Trophoblast cell (in vitro differentiated cells and primary cell): Measurements from ENCODE around the gene ARPC1B.
"Not testable (repeated sequence)": the region's sequence is repeated elsewhere in the genome, so short reads cannot be mapped to it uniquely, and the experiment has no call there.

Experiments used
- DNase-seq, 2 donors: peaks; one replicate each; pipeline ENCODE4 v3.0.0-alpha.2; 2016
- H2AFZ ChIP-seq: 2 replicates; pipeline ENCODE4 v1.6.1; 2013; ENCODE audit warnings: low read length, moderate library complexity, mild to moderate bottlenecking; ENCODE audit not compliant: insufficient read depth, poor library complexity
- H2AK5ac ChIP-seq: 2 replicates; pipeline ENCODE4 v1.6.1; 2013; ENCODE audit warnings: mild to moderate bottlenecking, low read length
- H2BK120ac ChIP-seq: 2 replicates; pipeline ENCODE4 v1.6.1; 2013; ENCODE audit warnings: low read length, mild to moderate bottlenecking, moderate library complexity; ENCODE audit not compliant: insufficient read depth, poor library complexity
- H2BK12ac ChIP-seq: 2 replicates; pipeline ENCODE4 v1.6.1; 2013; ENCODE audit warnings: mild to moderate bottlenecking, low read length, moderate library complexity
- H2BK5ac ChIP-seq: 2 replicates; pipeline ENCODE4 v1.6.1; 2013; ENCODE audit warnings: low read length, low read depth, moderate library complexity, mild to moderate bottlenecking; ENCODE audit not compliant: poor library complexity
- H3K14ac ChIP-seq: 2 replicates; pipeline ENCODE4 v1.6.1; 2013; ENCODE audit warnings: mild to moderate bottlenecking, low read length
- H3K18ac ChIP-seq: 2 replicates; pipeline ENCODE4 v1.6.1; 2013; ENCODE audit warnings: mild to moderate bottlenecking, low read length
- H3K23ac ChIP-seq: 2 replicates; pipeline ENCODE4 v1.6.1; 2013; ENCODE audit warnings: low read length
- H3K27ac ChIP-seq: 2 replicates; pipeline ENCODE4 v1.5.1; 2013; ENCODE audit warnings: low read depth, mild to moderate bottlenecking, inconsistent platforms, low read length, moderate library complexity
- H3K27me3 ChIP-seq: 2 replicates; pipeline ENCODE4 v1.6.1; 2013; ENCODE audit warnings: inconsistent platforms, mild to moderate bottlenecking, low read length, moderate library complexity; ENCODE audit not compliant: insufficient read depth
- H3K36me3 ChIP-seq, 2 experiments: 1 replicate in 1 of 2; 2 replicates in 1 of 2; pipeline ENCODE4 v1.6.1; 2013; ENCODE audit warnings: low read length in 2 of 2, mild to moderate bottlenecking in 2 of 2, moderate library complexity in 1 of 2; ENCODE audit not compliant: insufficient read depth in 2 of 2, control insufficient read depth in 1 of 2
- H3K4ac ChIP-seq: 2 replicates; pipeline ENCODE4 v1.6.1; 2013; ENCODE audit warnings: low read depth, mild to moderate bottlenecking, low read length, moderate library complexity
- H3K4me1 ChIP-seq, 2 experiments: 1 replicate in 1 of 2; 2 replicates in 1 of 2; pipeline ENCODE4 v1.6.1; 2013; ENCODE audit warnings: low read length in 2 of 2, mild to moderate bottlenecking in 2 of 2, moderate library complexity in 1 of 2; ENCODE audit not compliant: insufficient read depth in 2 of 2, control insufficient read depth in 1 of 2
- H3K4me2 ChIP-seq: 2 replicates; pipeline ENCODE4 v1.6.1; 2013; ENCODE audit warnings: inconsistent platforms, mild to moderate bottlenecking, low read length, moderate library complexity
- H3K4me3 ChIP-seq: 2 replicates; pipeline ENCODE4 v1.5.1; 2013; ENCODE audit warnings: mild to moderate bottlenecking, low read depth, low read length, inconsistent platforms
- H3K79me1 ChIP-seq: one replicate; pipeline ENCODE4 v1.6.1; 2013; ENCODE audit warnings: low read length
- H3K79me2 ChIP-seq: 2 replicates; pipeline ENCODE4 v1.6.1; 2013; ENCODE audit warnings: low read length, mild to moderate bottlenecking; ENCODE audit not compliant: control insufficient read depth, insufficient read depth, poor library complexity
- H3K9ac ChIP-seq: 2 replicates; pipeline ENCODE4 v1.6.1; 2013; ENCODE audit warnings: mild to moderate bottlenecking, low read length
- H3K9me3 ChIP-seq: 2 replicates; pipeline ENCODE4 v1.6.1; 2013; ENCODE audit warnings: low read depth, mild to moderate bottlenecking, control low read depth, inconsistent platforms, low read length; ENCODE audit not compliant: insufficient read depth
- H4K12ac ChIP-seq: 2 replicates; pipeline ENCODE4 v1.6.1; 2013; ENCODE audit warnings: low read depth, mild to moderate bottlenecking, low read length, moderate library complexity
- H4K8ac ChIP-seq: 2 replicates; pipeline ENCODE4 v1.6.1; 2013; ENCODE audit warnings: low read depth, mild to moderate bottlenecking, low read length, moderate library complexity
- H4K91ac ChIP-seq: one replicate; pipeline ENCODE4 v1.6.1; 2013; ENCODE audit warnings: low read depth, mild to moderate bottlenecking, low read length, moderate library complexity
- WGBS: extraction: QIAGEN DNeasy Blood & Tissue Kit; methylation state at CpG from one replicate; pipeline ENCODE4 v1.1.7; 2013; ENCODE audit warnings: missing lambda C conversion rate; ENCODE audit not compliant: insufficient read length, insufficient coverage; ENCODE audit errors: extremely low coverage; 5-methylcytosine and 5-hydroxymethylcytosine counted together

Gene ARPC1B

GRCh38 chr7:99330314-99330961, 44.1 kb upstream of the ARPC1B start:
- not testable (repeated sequence) for H3K27me3 ChIP-seq, H3K27ac ChIP-seq, H2BK5ac ChIP-seq, H4K91ac ChIP-seq, H3K18ac ChIP-seq, H4K8ac ChIP-seq, H3K4me3 ChIP-seq, H3K4me2 ChIP-seq, H2AK5ac ChIP-seq, H3K14ac ChIP-seq, H2AFZ ChIP-seq, H3K4me1 ChIP-seq, H3K79me1 ChIP-seq, H3K9me3 ChIP-seq, H2BK120ac ChIP-seq, H2BK12ac ChIP-seq, H3K23ac ChIP-seq, H4K12ac ChIP-seq, H3K9ac ChIP-seq
- Histone ChIP-seq H3K4ac (peak overlapping the region; percentile 4), H3K79me2 (peaks cover 17% of the 10 kb centered on the region), H3K36me3 (peaks cover 13 to 15% of the 10 kb centered on the region in 2 experiments)
- peak; percentile 21 to 62 for DNase-seq
- WGBS: no CpG with 5 or more reads among the region's 8 CpGs

GRCh38 chr7:99331002-99331401, 43.5 kb upstream of the ARPC1B start:
- Histone ChIP-seq H3K79me1 (peaks cover 3% of the 10 kb centered on the region), H2AK5ac (no peak overlapping the region), H3K9me3 (no peaks in the 10 kb centered on the region), H2BK12ac (no peak overlapping the region), H3K4me3 (no peak overlapping the region), H3K23ac (no peak overlapping the region), H3K4me1 (peaks cover 0 to 4% of the 10 kb centered on the region in 2 experiments), H4K8ac (no peak overlapping the region), H3K79me2 (peaks cover 14% of the 10 kb centered on the region), H2BK120ac (no peak overlapping the region), H3K4ac (no peak overlapping the region), H3K18ac (no peak overlapping the region), H3K27ac (no peak overlapping the region), H3K9ac (no peak overlapping the region), H2AFZ (no peak overlapping the region), H3K14ac (no peak overlapping the region), H3K4me2 (no peak overlapping the region), H2BK5ac (no peak overlapping the region), H3K27me3 (no peaks in the 10 kb centered on the region), H4K91ac (no peak overlapping the region), H4K12ac (no peak overlapping the region), H3K36me3 (peaks cover 15 to 16% of the 10 kb centered on the region in 2 experiments)
- DNase-seq: no peak
- no CpG with 5 or more reads among the region's 2 CpGs for WGBS

DNA sequence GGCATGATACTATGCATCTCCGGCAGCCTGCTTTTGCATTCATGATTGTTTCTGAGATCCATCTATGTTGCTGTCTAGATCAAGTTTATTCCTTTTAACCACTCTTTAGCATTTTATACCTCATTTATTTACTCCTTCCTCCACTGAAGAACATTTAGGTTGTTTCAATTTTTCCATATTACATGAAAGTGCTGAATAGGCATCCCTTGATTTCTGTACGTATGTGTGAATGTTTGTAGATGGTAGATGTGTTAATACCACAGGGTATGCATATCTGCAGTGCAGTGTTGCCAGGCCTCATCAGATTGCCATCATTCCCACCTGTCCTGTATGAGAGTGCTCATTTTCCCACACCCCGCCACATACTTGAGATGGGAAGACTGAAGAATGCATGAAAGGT, 34.9 kb upstream of the ARPC1B start:
- no peak overlapping the region for H3K9ac ChIP-seq
- no peak overlapping the region for H3K4ac ChIP-seq
- H4K12ac ChIP-seq: no peak overlapping the region
- H3K36me3 ChIP-seq: peaks cover 37 to 45% of the 10 kb centered on the region in 2 experiments
- no peak overlapping the region for H3K4me2 ChIP-seq
- H3K9me3 ChIP-seq: peaks cover 2% of the 10 kb centered on the region
- H2BK5ac ChIP-seq: no peak overlapping the region
- H3K79me1 ChIP-seq: no peaks in the 10 kb centered on the region
- no peaks in the 10 kb centered on the region for H3K27me3 ChIP-seq
- H3K14ac ChIP-seq: no peak overlapping the region
- H2BK12ac ChIP-seq: no peak overlapping the region
- H3K23ac ChIP-seq: no peak overlapping the region
- H3K4me1 ChIP-seq: no peaks in the 10 kb centered on the region
- H3K27ac ChIP-seq: no peak overlapping the region
- no peak overlapping the region for H2BK120ac ChIP-seq
- no peak overlapping the region for H3K4me3 ChIP-seq
- H3K18ac ChIP-seq: no peak overlapping the region
- no peak overlapping the region for H4K91ac ChIP-seq
- no CpG with 5 or more reads among the region's 3 CpGs for WGBS
- no peaks in the 10 kb centered on the region for H3K79me2 ChIP-seq
- no peak overlapping the region for H2AK5ac ChIP-seq
- H2AFZ ChIP-seq: no peak overlapping the region
- no peak for DNase-seq
- H4K8ac ChIP-seq: no peak overlapping the region

DNA sequence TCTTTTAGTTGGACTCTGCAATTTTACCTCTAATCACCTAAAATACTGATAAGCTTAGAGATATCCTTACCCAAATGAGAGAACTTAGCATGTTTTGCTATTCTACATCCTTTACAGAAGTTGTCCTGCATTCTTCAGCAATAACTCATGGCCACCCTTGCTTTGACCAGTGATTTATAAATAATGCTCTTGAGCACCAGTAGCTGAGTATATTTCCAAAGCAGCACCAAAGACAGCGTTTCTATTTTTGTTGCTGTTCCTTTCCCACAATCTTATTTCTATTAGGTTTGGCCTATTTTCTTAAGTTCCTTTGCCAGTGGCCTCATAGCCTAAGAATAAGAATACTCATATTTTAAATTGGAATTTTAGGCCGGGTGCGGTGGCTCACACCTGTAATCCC, 33.9 kb upstream of the ARPC1B start:
- Histone ChIP-seq H3K36me3 (peaks cover 37 to 42% of the 10 kb centered on the region in 2 experiments), H2AFZ (no peak overlapping the region), H3K9me3 (peaks cover 2% of the 10 kb centered on the region), H3K4me1 (no peaks in the 10 kb centered on the region), H3K79me1 (no peaks in the 10 kb centered on the region), H3K79me2 (no peaks in the 10 kb centered on the region), H3K4ac (no peak overlapping the region), H3K23ac (no peak overlapping the region), H2AK5ac (no peak overlapping the region), H3K18ac (no peak overlapping the region), H2BK12ac (no peak overlapping the region), H4K8ac (no peak overlapping the region), H3K27me3 (no peaks in the 10 kb centered on the region), H3K4me3 (no peak overlapping the region), H4K91ac (no peak overlapping the region), H3K9ac (no peak overlapping the region), H2BK5ac (no peak overlapping the region), H3K4me2 (no peak overlapping the region), H3K27ac (no peak overlapping the region), H3K14ac (no peak overlapping the region), H2BK120ac (no peak overlapping the region), H4K12ac (no peak overlapping the region)
- no CpG with 5 or more reads among the region's 3 CpGs for WGBS
- DNase-seq: no peak
